H54 (cell line): ENCODE data around the gene TPI1.
"Not testable (repeated sequence)": the region's sequence is repeated elsewhere in the genome, so short reads cannot be mapped to it uniquely, and the experiment has no call there.

Source experiments
- DNase-seq: peaks from one replicate; pipeline ENCODE4 v3.0.0; 2011; ENCODE audit warnings: low spot score, mixed read lengths; ENCODE audit not compliant: insufficient read length
- FAIRE-seq: peaks from 3 replicates; lab custom pipeline; 2011; peaks lifted over from hg19 to GRCh38; lab: Jason Lieb, UNC
- POLR2A ChIP-seq: IDR thresholded peaks from 2 replicates; pipeline ENCODE4 v1.6.1; 2011; ENCODE audit warnings: low read depth, mild to moderate bottlenecking, low read length

TPI1 gene

GRCh38 chr12:6863586-6864321, 3.6 kb upstream of the TPI1 start:
- no peak for FAIRE-seq
- no peak for DNase-seq
- no peak for TF ChIP-seq POLR2A

- not testable (repeated sequence) for FAIRE-seq, DNase-seq
Observed at GRCh38 chr12:6865307-6865706, 2.0 kb upstream of the TPI1 start.

- no peak for TF ChIP-seq POLR2A
- FAIRE-seq (no peak), DNase-seq (no peak)
Observed at GRCh38 chr12:6866163-6866919, 990 bp upstream of the TPI1 start.

GRCh38 chr12:6866920-6867412, 365 bp upstream of the TPI1 start:
- FAIRE-seq, result no peak
- DNase-seq, result no peak
- TF ChIP-seq POLR2A, result no peak

GRCh38 chr12:6868211-6869048, 1.1 kb downstream of the TPI1 start:
- DNase-seq (no peak), FAIRE-seq (no peak)
- no peak for TF ChIP-seq POLR2A

- FAIRE-seq (no peak), DNase-seq (peak; percentile 53)
- no peak; the same call in 1 of the 2 replicates for TF ChIP-seq POLR2A
Observed at GRCh38 chr12:6869049-6870021, 2.0 kb downstream of the TPI1 start.

GRCh38 chr12:6870304-6870703, 3.0 kb downstream of the TPI1 start:
- not testable (repeated sequence) for FAIRE-seq, DNase-seq

GRCh38 chr12:6871052-6871957, 4.0 kb downstream of the TPI1 start:
- FAIRE-seq, result no peak
- 0 out of 2 replicates have a peak, but pooled peaks have one; percentile 27 for TF ChIP-seq POLR2A
- peak; percentile 60 for DNase-seq

- no peak for FAIRE-seq
- peak; percentile 74 for DNase-seq
- TF ChIP-seq POLR2A, result peak; percentile 41; the same call in 1 of the 2 replicates
Observed at GRCh38 chr12:6872073-6873048, 5.0 kb downstream of the TPI1 start.

GRCh38 chr12:6873094-6874014, 6.0 kb downstream of the TPI1 start, which contains the start of gene SPSB2:
Gene SPSB2, minus strand, starts transcription at chr12:6873303. Its CDS starts 402 bp downstream, at chr12:6872901.
- DNase-seq (peak; percentile 87), FAIRE-seq (no peak)
- peak; percentile 60 for TF ChIP-seq POLR2A

- not testable (repeated sequence) for FAIRE-seq, DNase-seq
Observed at GRCh38 chr12:6874015-6874368, 6.7 kb downstream of the TPI1 start.

GRCh38 chr12:6879824-6880223, 12.5 kb downstream of the TPI1 start:
- DNase-seq, FAIRE-seq: not testable (repeated sequence)
